H1 (cell line): ENCODE data around the gene NT5C1A. TPM values are rescaled to one million over a fixed set of nuclear protein-coding genes. Genes with fewer than 3 reads are reported as not detected.

Experiments
- CTCF ChIA-PET: fragments of 300-600 bp; sonication (Branson Sonifier 250); formaldehyde crosslinking; loops from one replicate; lab custom pipeline; 2021; ENCODE audit not compliant: partially characterized antibody; lab: Charles Lee
- POLR2A ChIA-PET: fragments of 300-600 bp; sonication (Branson Sonifier 250); formaldehyde crosslinking; loops from one replicate; lab custom pipeline; 2021; ENCODE audit warnings: inconsistent platforms; ENCODE audit not compliant: partially characterized antibody; lab: Charles Lee
- DNase-seq, 2 experiments: peaks; one replicate each; pipeline versions ENCODE4 v3.0.0 to v3.0.0-alpha.2; 2010 to 2022; ENCODE audit warnings: low spot score in 2 of 2, low read depth in 1 of 2, mixed read lengths in 1 of 2
- FAIRE-seq: peaks from 2 replicates; lab custom pipeline; 2011; peaks lifted over from hg19 to GRCh38; lab: Jason Lieb, UNC
- H2AFZ ChIP-seq: 2 replicates; pipeline ENCODE4 v1.8.1; 2012; ENCODE audit warnings: low read length, inconsistent platforms
- H2AK5ac ChIP-seq: 2 replicates; pipeline ENCODE4 v1.6.1; 2013; ENCODE audit warnings: low read depth, low read length
- H2BK120ac ChIP-seq: replicated peaks from 2 replicates; pipeline ENCODE3; 2013; ENCODE audit warnings: low read depth, low read length, inconsistent platforms
- H2BK12ac ChIP-seq: 2 replicates; pipeline ENCODE4 v1.6.1; 2013; ENCODE audit warnings: low read depth, low read length
- H2BK15ac ChIP-seq: 2 replicates; pipeline ENCODE4 v1.6.1; 2013; ENCODE audit warnings: low read length
- H2BK20ac ChIP-seq: 2 replicates; pipeline ENCODE4 v1.6.1; 2013; ENCODE audit warnings: low read length
- H2BK5ac ChIP-seq: 2 replicates; pipeline ENCODE4 v1.6.1; 2013; ENCODE audit warnings: low read depth, low read length
- H3K14ac ChIP-seq: 2 replicates; pipeline ENCODE4 v1.6.1; 2013; ENCODE audit warnings: inconsistent platforms; ENCODE audit not compliant: insufficient read length
- H3K18ac ChIP-seq: 2 replicates; pipeline ENCODE4 v1.6.1; 2013; ENCODE audit warnings: low read length; ENCODE audit errors: extremely low read depth
- H3K23ac ChIP-seq: 2 replicates; pipeline ENCODE4 v1.6.1; 2013; ENCODE audit warnings: inconsistent platforms; ENCODE audit not compliant: insufficient read length
- H3K23me2 ChIP-seq: 2 replicates; pipeline ENCODE4 v1.6.1; 2013; ENCODE audit warnings: low read depth, low read length
- H3K27ac ChIP-seq: 2 replicates; pipeline ENCODE4 v1.6.1; 2011; ENCODE audit warnings: low read depth, low read length, inconsistent platforms
- H3K27me3 ChIP-seq, 4 experiments: replicated peaks in 1 of 4; 1 replicate in 1 of 4; 2 replicates in 3 of 4; pipeline versions ENCODE4 v1.6.1 to v1.8.1; 2011 to 2013; ENCODE audit warnings: low read length in 3 of 4, mild to moderate bottlenecking in 3 of 4, inconsistent platforms in 2 of 4, mixed read lengths in 2 of 4, moderate library complexity in 1 of 4; ENCODE audit not compliant: control insufficient read depth in 3 of 4, insufficient read depth in 3 of 4; ENCODE audit errors: extremely low read depth in 1 of 4
- H3K36me3 ChIP-seq, 4 experiments: 2 replicates each; pipeline versions ENCODE4 v1.6.1 to v1.8.1; 2011 to 2013; ENCODE audit warnings: mild to moderate bottlenecking in 4 of 4, low read length in 3 of 4, moderate library complexity in 2 of 4, control low read depth in 1 of 4, inconsistent platforms in 1 of 4; ENCODE audit not compliant: insufficient read depth in 4 of 4, control insufficient read depth in 2 of 4
- H3K4ac ChIP-seq: replicated peaks from 2 replicates; pipeline ENCODE3; 2013; ENCODE audit warnings: low read length, low read depth, mixed read lengths, inconsistent platforms; ENCODE audit not compliant: insufficient read length
- H3K4me1 ChIP-seq, 4 experiments: replicated peaks in 1 of 4; 1 replicate in 1 of 4; 2 replicates in 3 of 4; pipeline versions ENCODE4 v1.6.1 to v1.8.1; 2011 to 2013; ENCODE audit warnings: low read length in 3 of 4, inconsistent platforms in 2 of 4, mixed read lengths in 1 of 4; ENCODE audit not compliant: insufficient read depth in 4 of 4, control insufficient read depth in 3 of 4
- H3K4me2 ChIP-seq, 2 experiments: 2 replicates each; pipeline versions ENCODE4 v1.6.1 to v1.8.1; 2011 to 2013; ENCODE audit warnings: low read depth in 2 of 2, low read length in 2 of 2, control low read depth in 1 of 2, inconsistent platforms in 1 of 2, mild to moderate bottlenecking in 1 of 2; ENCODE audit not compliant: insufficient read depth in 1 of 2
- H3K4me3 ChIP-seq, 4 experiments: fragments of 200-600, 300-600 bp in 1 of 4; sonication (generic), shearing (Covaris generic), sonication (Bioruptor Twin) in 1 of 4; 2 replicates each; pipeline versions ENCODE4 v1.5.1 to v1.8.1; 2011 to 2016; ENCODE audit warnings: low read length in 4 of 4, low read depth in 3 of 4, control low read depth in 2 of 4, inconsistent platforms in 2 of 4, mild to moderate bottlenecking in 2 of 4, mixed read lengths in 1 of 4, moderate library complexity in 1 of 4; ENCODE audit not compliant: insufficient read depth in 2 of 4; ENCODE audit errors: extremely low read depth in 1 of 4
- H3K56ac ChIP-seq: replicated peaks from 2 replicates; pipeline ENCODE3; 2013; ENCODE audit warnings: low read depth, mild to moderate bottlenecking, mixed read lengths, low read length, inconsistent platforms; ENCODE audit not compliant: insufficient read length
- H3K79me1 ChIP-seq: 2 replicates; pipeline ENCODE4 v1.6.1; 2013; ENCODE audit warnings: low read depth, low read length, control low read depth
- H3K79me2 ChIP-seq, 2 experiments: 2 replicates each; pipeline versions ENCODE4 v1.6.1 to v1.8.1; 2012 to 2013; ENCODE audit warnings: low read length in 2 of 2, mild to moderate bottlenecking in 2 of 2, inconsistent platforms in 1 of 2; ENCODE audit not compliant: insufficient read depth in 2 of 2, control insufficient read depth in 1 of 2
- H3K9ac ChIP-seq, 4 experiments: replicated peaks in 1 of 4; 1 replicate in 1 of 4; 2 replicates in 3 of 4; pipeline versions ENCODE4 v1.6.1 to v1.8.1; 2011 to 2013; ENCODE audit warnings: low read depth in 3 of 4, low read length in 3 of 4, control low read depth in 2 of 4, mild to moderate bottlenecking in 2 of 4, moderate library complexity in 2 of 4, inconsistent platforms in 1 of 4; ENCODE audit errors: extremely low read depth in 1 of 4
- H3K9me3 ChIP-seq, 2 experiments: 2 replicates each; pipeline versions ENCODE4 v1.6.1 to v1.8.1; 2012 to 2013; ENCODE audit warnings: mild to moderate bottlenecking in 2 of 2, moderate library complexity in 2 of 2, control low read depth in 1 of 2, inconsistent platforms in 1 of 2, low read depth in 1 of 2, low read length in 1 of 2, mixed read lengths in 1 of 2; ENCODE audit not compliant: insufficient read depth in 2 of 2
- H4K20me1 ChIP-seq, 2 experiments: replicated peaks in 1 of 2; 2 replicates each; pipeline versions ENCODE3 to v1.8.1; 2011 to 2013; ENCODE audit warnings: inconsistent platforms in 2 of 2, low read length in 2 of 2, mild to moderate bottlenecking in 1 of 2; ENCODE audit not compliant: insufficient read depth in 2 of 2, control insufficient read depth in 1 of 2
- H4K5ac ChIP-seq: 2 replicates; pipeline ENCODE4 v1.6.1; 2013; ENCODE audit warnings: low read length, low read depth, mixed read lengths, inconsistent platforms; ENCODE audit not compliant: insufficient read length
- H4K8ac ChIP-seq: 2 replicates; pipeline ENCODE4 v1.8.0; 2013; ENCODE audit warnings: mild to moderate bottlenecking, moderate library complexity, low read length, inconsistent platforms; ENCODE audit not compliant: insufficient read depth; ENCODE audit errors: extremely low read depth
- H4K91ac ChIP-seq: replicated peaks from 2 replicates; pipeline ENCODE3; 2013; ENCODE audit warnings: low read length, mixed read lengths, inconsistent platforms; ENCODE audit not compliant: insufficient read length
- ASH2L ChIP-seq: fragments of 200-600, 300-600 bp; sonication (generic); IDR thresholded peaks from one replicate; pipeline ENCODE4 v1.7.1; 2017; ENCODE audit warnings: low read length
- MAFK ChIP-seq: IDR thresholded peaks from 2 replicates; pipeline ENCODE4 v1.6.1; 2012; ENCODE audit warnings: low read depth, mild to moderate bottlenecking, improper control_type of control experiment, low read length
- SIX5 ChIP-seq: IDR thresholded peaks from 2 replicates; pipeline ENCODE4 v1.6.1; 2011; ENCODE audit warnings: mild to moderate bottlenecking, low read depth, low read length
- TEAD4 ChIP-seq: IDR thresholded peaks from 2 replicates; pipeline ENCODE4 v1.6.1; 2012; ENCODE audit warnings: low read depth, low read length, inconsistent platforms, mixed read lengths
- WGBS, 2 experiments: shearing (Covaris generic) in 1 of 2; methylation state at CpG; one replicate each; pipeline versions ENCODE4 v1.1.6 to v1.1.7; 2013 to 2015; ENCODE audit warnings: low lambda C conversion rate in 2 of 2, mixed read lengths in 2 of 2, inconsistent platforms in 1 of 2, low coverage in 1 of 2, missing lambda C conversion rate in 1 of 2; ENCODE audit not compliant: insufficient replicate concordance in 2 of 2, insufficient coverage in 1 of 2, insufficient read length in 1 of 2; ENCODE audit errors: extremely low coverage in 1 of 2, missing lambda C conversion rate in 1 of 2; 5-methylcytosine and 5-hydroxymethylcytosine counted together
- polyA plus RNA-seq, 7 experiments: library from polyadenylated mRNA; depleted of rRNA in 3 of 7; stranded (reverse) in 5 of 7; unstranded in 2 of 7; fragments of >200 nt in 5 of 7; fragments of 200-250 nt in 2 of 7; gene quantifications; 1 replicate in 5 of 7; 2 replicates in 1 of 7; 4 replicates in 1 of 7; pipeline versions ENCODE4 v1.2.1 to v1.2.3, GENCODE V29; 2011 to 2013; ENCODE audit warnings: missing spikeins in 2 of 7, mixed read lengths in 2 of 7
- total RNA-seq: library from RNA; stranded (reverse); fragmentation: NEBNext Ultra II Directional; extraction: Animal tissue kit (Norgen Biotek cat#: 25700); gene quantifications from 2 replicates; pipeline ENCODE4 v1.2.1, GENCODE V29; 2021

Gene NT5C1A
- total and polyA plus RNA-seq, 2 of the 8 experiments (the other 6 are each of a cell fraction or from before 2014, with no cell fraction given), result not detected

- Histone ChIP-seq H4K8ac (no peak overlapping the region), H3K23me2 (no peaks in the 10 kb centered on the region)
- POLR2A ChIA-PET, result no interaction called here
These were observed 41.6 kb upstream of the NT5C1A start for GRCh38 chr1:39713557-39713956.

More at GRCh38 chr1:39713557-39713956, 41.6 kb upstream of the NT5C1A start:
- Histone ChIP-seq H3K27ac (no peak overlapping the region), H3K36me3 (no peaks in the 10 kb centered on the region), H2BK5ac (no peak overlapping the region), H3K4me3 (no peak overlapping the region), H2BK12ac (no peak overlapping the region), H4K5ac (no peak overlapping the region), H3K79me2 (no peaks in the 10 kb centered on the region), H2BK120ac (no peak overlapping the region), H3K4me1 (peaks cover 3 to 15% (median 4%) of the 10 kb centered on the region in 4 experiments; a peak in 5 of 7 replicates), H3K9me3 (no peaks in the 10 kb centered on the region), H3K14ac (no peak overlapping the region), H3K4ac (no peak overlapping the region), H3K9ac (no peak overlapping the region), H3K23ac (no peak overlapping the region), H4K91ac (no peak overlapping the region), H2AFZ (no peak overlapping the region), H2BK20ac (no peak overlapping the region), H2BK15ac (no peak overlapping the region), H2AK5ac (no peak overlapping the region), H3K27me3 (peaks cover 87 to 100% (median 96%) of the 10 kb centered on the region in 4 experiments), H4K20me1 (peaks cover 15 to 35% of the 10 kb centered on the region in 2 experiments), H3K56ac (no peak overlapping the region), H3K4me2 (no peak overlapping the region), H3K18ac (no peak overlapping the region), H3K79me1 (no peaks in the 10 kb centered on the region)
- WGBS, 2 experiments, result 86% methylated on average over 5 of the region's 5 CpGs; no CpG with 5 or more reads in 1 of the 2 experiments
- CTCF ChIA-PET, result interaction anchor here (0.7 to 9.1 kb wide), 12 partner anchors 9 to 137 kb away, joined by 3 to 78 read pairs (median 6); partner anchors contain the start of genes HPCAL4, NT5C1A and PABPC4
- TF ChIP-seq SIX5 (no peak), MAFK (no peak), TEAD4 (no peak), ASH2L (no peak)
- DNase-seq (no peak), FAIRE-seq (no peak)
